Bone marrow (tissue), 2 donors: ENCODE measurements around the gene TNFRSF4.

Experiments used
- DNase-seq, 2 donors: peaks; one replicate each; lab custom pipeline; 2025; lab: John Stamatoyannopoulos, UW

TNFRSF4 gene

GRCh38 chr1:1232796-1233566 is 19.0 kb upstream of the TNFRSF4 start:
- DNase-seq = no peak

- no peak for DNase-seq
These were observed 18.3 kb upstream of the TNFRSF4 start, which contains the start of gene B3GALT6 for GRCh38 chr1:1232208-1232795. Gene B3GALT6, plus strand, starts transcription at chr1:1232237. Its CDS starts 42 bp downstream, at chr1:1232279.

GRCh38 chr1:1231400-1232207 is 17.7 kb upstream of the TNFRSF4 start, which contains the start of gene SDF4:
Gene SDF4, minus strand, starts transcription at chr1:1232001. Its CDS starts 3,229 bp downstream, at chr1:1228772.
- peak; percentile 78 to 86 for DNase-seq

- DNase-seq = no peak
These were observed 16.9 kb upstream of the TNFRSF4 start for GRCh38 chr1:1230656-1231399.

- DNase-seq = no peak
These were observed 15.8 kb upstream of the TNFRSF4 start for GRCh38 chr1:1229770-1230169.

- no peak for DNase-seq
These were observed 14.8 kb upstream of the TNFRSF4 start for GRCh38 chr1:1228596-1229321.

GRCh38 chr1:1228187-1228586 is 14.2 kb upstream of the TNFRSF4 start:
- no peak for DNase-seq

- no peak for DNase-seq
These were observed 13.4 kb upstream of the TNFRSF4 start for GRCh38 chr1:1227386-1227785.

GRCh38 chr1:1226566-1227362 is 12.8 kb upstream of the TNFRSF4 start:
- no peak for DNase-seq

- DNase-seq = no peak
These were observed 12.0 kb upstream of the TNFRSF4 start for GRCh38 chr1:1225913-1226312.

GRCh38 chr1:1225238-1225845 is 11.4 kb upstream of the TNFRSF4 start:
- DNase-seq = no peak

GRCh38 chr1:1223891-1224290 is 9.9 kb upstream of the TNFRSF4 start:
- DNase-seq = no peak

GRCh38 chr1:1223321-1223720 is 9.4 kb upstream of the TNFRSF4 start:
- DNase-seq = no peak

GRCh38 chr1:1222575-1223225 is 8.7 kb upstream of the TNFRSF4 start:
- no peak for DNase-seq

- DNase-seq = no peak
These were observed 8.1 kb upstream of the TNFRSF4 start for GRCh38 chr1:1221887-1222574.

- DNase-seq = no peak
These were observed 6.2 kb upstream of the TNFRSF4 start for GRCh38 chr1:1220197-1220596.

- no peak for DNase-seq
These were observed 5.4 kb upstream of the TNFRSF4 start for GRCh38 chr1:1219341-1219740.

- DNase-seq = no peak
These were observed 4.7 kb upstream of the TNFRSF4 start for GRCh38 chr1:1218524-1219200.
